PC-9 (cell line): ENCODE results near the gene CSH2.
"Not testable (repeated sequence)": the region's sequence is repeated elsewhere in the genome, so short reads cannot be mapped to it uniquely, and the experiment has no call there.

Experiments
- CTCF ChIP-seq: fragments of 200-600 bp; sonication (generic); conservative IDR thresholded peaks from 2 replicates; pipeline ENCODE4 v1.6.1; 2017; ENCODE audit warnings: mixed run types, antibody characterized with exemption, mild to moderate bottlenecking, moderate library complexity
- EZH2 ChIP-seq: fragments of 200-600 bp; sonication (generic); IDR thresholded peaks from 2 replicates; pipeline ENCODE4 v1.8.0; 2017; ENCODE audit warnings: antibody characterized with exemption, low read depth

GRCh38 chr17:63894021-63894420 lies 20.5 kb upstream of the CSH2 start:
- not testable (repeated sequence) for TF ChIP-seq CTCF, EZH2
